Measurements from ENCODE around the gene RCAN2. TPM values are rescaled to one million over a fixed set of nuclear protein-coding genes. Genes with fewer than 3 reads are reported as not detected.

RCAN2 gene
- polyA plus RNA-seq, 3 donors from 2014 or later: not detected

- Mint-ChIP-seq H3K4me3 (no peak overlapping the region), H3K4me1 (peaks cover 4 to 10% of the 10 kb centered on the region in 2 donors), H3K27me3 (ENCODE audit: low read depth in 3 of 3) (no peaks in the 10 kb centered on the region), H3K27ac (no peak overlapping the region), H3K9me3 (no peaks in the 10 kb centered on the region), H3K36me3 (no peaks in the 10 kb centered on the region)
- no peak for DNase-seq
These were observed 274.4 kb downstream of the RCAN2 start for GRCh38 chr6:46216879-46217278.

- H3K4me3 Mint-ChIP-seq: no peak overlapping the region
- no peak for DNase-seq
- peaks cover 4 to 10% of the 10 kb centered on the region in 2 donors for H3K4me1 Mint-ChIP-seq
- peaks cover 0 to under 1% (median 0%) of the 10 kb centered on the region in 3 donors for H3K36me3 Mint-ChIP-seq
- no peaks in the 10 kb centered on the region for H3K9me3 Mint-ChIP-seq
- H3K27me3 Mint-ChIP-seq (ENCODE audit: low read depth in 3 of 3): no peaks in the 10 kb centered on the region
- H3K27ac Mint-ChIP-seq: no peak overlapping the region
These were observed 275.5 kb downstream of the RCAN2 start for GRCh38 chr6:46215777-46216176.

- Mint-ChIP-seq H3K27ac (peak overlapping the region in 2 of 6 donors; percentile 13 to 31), H3K27me3 (ENCODE audit: low read depth in 3 of 3) (no peaks in the 10 kb centered on the region), H3K36me3 (peaks cover 0 to 4% (median 1%) of the 10 kb centered on the region in 3 donors), H3K4me1 (peaks cover 4 to 10% of the 10 kb centered on the region in 2 donors), H3K4me3 (no peak overlapping the region), H3K9me3 (no peaks in the 10 kb centered on the region)
- DNase-seq: no peak
These were observed 276.0 kb downstream of the RCAN2 start for GRCh38 chr6:46215213-46215612.

- no peak overlapping the region for H3K27ac Mint-ChIP-seq
- no peaks in the 10 kb centered on the region for H3K9me3 Mint-ChIP-seq
- H3K4me3 Mint-ChIP-seq: no peak overlapping the region
- peaks cover 0 to 4% (median 3%) of the 10 kb centered on the region in 3 donors for H3K36me3 Mint-ChIP-seq
- peaks cover 4 to 10% of the 10 kb centered on the region in 2 donors for H3K4me1 Mint-ChIP-seq
- H3K27me3 Mint-ChIP-seq (ENCODE audit: low read depth in 3 of 3): peaks cover 0 to 2% (median 0%) of the 10 kb centered on the region in 3 donors
- DNase-seq: no peak
These were observed 279.3 kb downstream of the RCAN2 start for GRCh38 chr6:46211917-46212316.

GRCh38 chr6:46210294-46210693 lies 281.0 kb downstream of the RCAN2 start:
- no peak for DNase-seq
- Mint-ChIP-seq H3K4me3 (no peak overlapping the region), H3K27me3 (ENCODE audit: low read depth in 3 of 3) (peaks cover 0 to 5% (median 0%) of the 10 kb centered on the region in 3 donors), H3K27ac (no peak overlapping the region), H3K9me3 (no peaks in the 10 kb centered on the region), H3K36me3 (peaks cover 0 to 4% (median 3%) of the 10 kb centered on the region in 3 donors), H3K4me1 (peaks cover 0 to 1% of the 10 kb centered on the region in 2 donors)

- Mint-ChIP-seq H3K27ac (no peak overlapping the region), H3K27me3 (ENCODE audit: low read depth in 3 of 3) (peaks cover 0 to 5% (median under 1%) of the 10 kb centered on the region in 3 donors), H3K36me3 (peaks cover 0 to 4% (median 3%) of the 10 kb centered on the region in 3 donors), H3K4me3 (no peak overlapping the region), H3K9me3 (no peaks in the 10 kb centered on the region), H3K4me1 (peaks cover 0 to 1% of the 10 kb centered on the region in 2 donors)
- no peak for DNase-seq
These were observed 282.9 kb downstream of the RCAN2 start for GRCh38 chr6:46208303-46208702.

- H3K4me3 Mint-ChIP-seq: no peak overlapping the region
- peaks cover 3 to 8% (median 5%) of the 10 kb centered on the region in 3 donors for H3K27me3 Mint-ChIP-seq (ENCODE audit: low read depth in 3 of 3)
- H3K9me3 Mint-ChIP-seq: no peaks in the 10 kb centered on the region
- peaks cover 0 to 6% (median 4%) of the 10 kb centered on the region in 3 donors for H3K36me3 Mint-ChIP-seq
- H3K4me1 Mint-ChIP-seq: peaks cover 0 to 1% of the 10 kb centered on the region in 2 donors
- H3K27ac Mint-ChIP-seq: peak overlapping the region in 1 of 6 donors; percentile 12
- DNase-seq: no peak
These were observed 284.1 kb downstream of the RCAN2 start for GRCh38 chr6:46207174-46207573.

- Mint-ChIP-seq H3K4me1 (peaks cover 0 to 1% of the 10 kb centered on the region in 2 donors), H3K27ac (no peak overlapping the region), H3K27me3 (ENCODE audit: low read depth in 3 of 3) (peaks cover 5 to 8% (median 8%) of the 10 kb centered on the region in 3 donors), H3K4me3 (no peak overlapping the region), H3K36me3 (peaks cover 0 to 8% (median 0%) of the 10 kb centered on the region in 3 donors), H3K9me3 (no peaks in the 10 kb centered on the region)
- no peak for DNase-seq
These were observed 286.2 kb downstream of the RCAN2 start for GRCh38 chr6:46204880-46205650.

- H3K9me3 Mint-ChIP-seq: no peaks in the 10 kb centered on the region
- H3K36me3 Mint-ChIP-seq: peaks cover 0 to 8% (median 0%) of the 10 kb centered on the region in 3 donors
- H3K27ac Mint-ChIP-seq: peak overlapping the region in 1 of 6 donors; percentile 8
- no peak for DNase-seq
- no peak overlapping the region for H3K4me3 Mint-ChIP-seq
- peaks cover 0 to 1% of the 10 kb centered on the region in 2 donors for H3K4me1 Mint-ChIP-seq
- H3K27me3 Mint-ChIP-seq (ENCODE audit: low read depth in 3 of 3): peaks cover 5 to 8% (median 8%) of the 10 kb centered on the region in 3 donors
These were observed 287.7 kb downstream of the RCAN2 start for GRCh38 chr6:46203391-46204177.

- no peak overlapping the region for H3K4me3 Mint-ChIP-seq
- peaks cover 5 to 11% (median 11%) of the 10 kb centered on the region in 3 donors for H3K27me3 Mint-ChIP-seq (ENCODE audit: low read depth in 3 of 3)
- H3K27ac Mint-ChIP-seq: no peak overlapping the region
- H3K36me3 Mint-ChIP-seq: peaks cover 0 to 12% (median 0%) of the 10 kb centered on the region in 3 donors
- no peak for DNase-seq
- H3K9me3 Mint-ChIP-seq: no peaks in the 10 kb centered on the region
- H3K4me1 Mint-ChIP-seq: peaks cover 0 to 1% of the 10 kb centered on the region in 2 donors
These were observed 289.5 kb downstream of the RCAN2 start for GRCh38 chr6:46201702-46202101.

GRCh38 chr6:46199387-46199786 lies 291.9 kb downstream of the RCAN2 start:
- no peak for DNase-seq
- peaks cover 5 to 11% (median 8%) of the 10 kb centered on the region in 3 donors for H3K27me3 Mint-ChIP-seq (ENCODE audit: low read depth in 3 of 3)
- no peaks in the 10 kb centered on the region for H3K9me3 Mint-ChIP-seq
- H3K4me3 Mint-ChIP-seq: no peak overlapping the region
- H3K4me1 Mint-ChIP-seq: no peaks in the 10 kb centered on the region
- H3K36me3 Mint-ChIP-seq: peaks cover 0 to 12% (median 0%) of the 10 kb centered on the region in 3 donors
- no peak overlapping the region for H3K27ac Mint-ChIP-seq

GRCh38 chr6:46191961-46192360 lies 299.3 kb downstream of the RCAN2 start:
- Mint-ChIP-seq H3K27ac (no peak overlapping the region), H3K36me3 (peaks cover 0 to 3% (median 0%) of the 10 kb centered on the region in 3 donors), H3K27me3 (ENCODE audit: low read depth in 3 of 3) (peaks cover 0 to 2% (median 0%) of the 10 kb centered on the region in 3 donors), H3K9me3 (no peaks in the 10 kb centered on the region), H3K4me1 (no peaks in the 10 kb centered on the region), H3K4me3 (no peak overlapping the region)
- no peak for DNase-seq

- Mint-ChIP-seq H3K27ac (no peak overlapping the region), H3K36me3 (peaks cover 0 to 3% (median 0%) of the 10 kb centered on the region in 3 donors), H3K9me3 (no peaks in the 10 kb centered on the region), H3K27me3 (ENCODE audit: low read depth in 3 of 3) (peaks cover 0 to 2% (median 0%) of the 10 kb centered on the region in 3 donors), H3K4me1 (no peaks in the 10 kb centered on the region), H3K4me3 (no peak overlapping the region)
- DNase-seq: no peak
These were observed 300.4 kb downstream of the RCAN2 start for GRCh38 chr6:46190889-46191288.

GRCh38 chr6:46189726-46190125 lies 301.5 kb downstream of the RCAN2 start:
- no peaks in the 10 kb centered on the region for H3K4me1 Mint-ChIP-seq
- peaks cover 0 to 3% (median 0%) of the 10 kb centered on the region in 3 donors for H3K36me3 Mint-ChIP-seq
- H3K9me3 Mint-ChIP-seq: no peaks in the 10 kb centered on the region
- no peak overlapping the region for H3K27ac Mint-ChIP-seq
- no peak for DNase-seq
- H3K4me3 Mint-ChIP-seq: no peak overlapping the region
- H3K27me3 Mint-ChIP-seq (ENCODE audit: low read depth in 3 of 3): peaks cover 0 to 2% (median 0%) of the 10 kb centered on the region in 3 donors

Measured in immature natural killer cell (primary cell).